Measurements from ENCODE around the gene GHDC.

DNA sequence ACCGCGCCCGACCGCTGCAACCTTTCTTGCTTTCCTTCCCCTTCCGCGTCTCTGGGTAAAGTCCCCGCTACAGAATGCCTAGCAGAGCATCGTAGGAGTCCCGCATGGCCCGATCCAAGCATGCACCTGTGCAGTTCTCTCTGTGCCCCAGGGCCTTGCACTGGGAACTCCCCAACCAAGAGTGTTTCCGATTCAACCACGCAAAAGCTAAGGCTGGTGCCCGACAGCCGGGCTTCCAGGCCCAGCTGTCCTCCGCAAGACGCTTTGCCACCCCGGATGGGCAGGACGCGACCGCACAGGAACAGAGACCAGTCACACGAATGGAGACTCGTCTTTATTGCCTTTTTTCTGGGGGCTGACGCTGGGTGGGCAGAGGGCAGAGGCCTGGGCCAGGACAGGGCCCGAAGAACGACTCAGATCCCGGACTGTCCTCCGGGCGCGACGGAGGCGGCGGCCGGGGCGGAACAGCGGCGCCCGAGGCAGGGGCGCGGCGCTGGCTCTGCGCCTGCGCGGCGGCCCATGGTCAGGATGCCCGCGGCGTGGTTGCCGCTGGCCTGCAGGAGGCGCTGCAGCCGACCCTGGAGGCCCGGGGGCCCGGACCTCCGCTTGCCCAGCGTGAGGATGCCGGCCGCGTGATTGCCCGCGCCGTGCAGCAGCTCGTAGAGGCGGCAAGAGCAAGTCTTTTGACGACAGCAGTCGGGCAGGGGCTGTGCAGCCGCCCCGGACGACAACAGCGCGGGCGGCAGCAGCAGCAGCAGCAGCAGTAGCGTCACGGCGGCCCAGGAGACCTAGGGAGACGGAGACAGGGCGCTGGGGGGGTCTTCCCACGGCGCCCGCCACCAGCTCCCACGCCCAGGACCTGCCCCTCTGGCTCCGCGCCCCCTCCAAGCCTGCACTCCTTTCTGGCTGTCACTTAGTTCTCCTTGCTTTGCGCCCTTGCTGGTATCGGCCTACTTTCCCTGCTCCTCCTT, 10.3 kb downstream of the GHDC start:
- TF ChIP-seq, protein P1, sequence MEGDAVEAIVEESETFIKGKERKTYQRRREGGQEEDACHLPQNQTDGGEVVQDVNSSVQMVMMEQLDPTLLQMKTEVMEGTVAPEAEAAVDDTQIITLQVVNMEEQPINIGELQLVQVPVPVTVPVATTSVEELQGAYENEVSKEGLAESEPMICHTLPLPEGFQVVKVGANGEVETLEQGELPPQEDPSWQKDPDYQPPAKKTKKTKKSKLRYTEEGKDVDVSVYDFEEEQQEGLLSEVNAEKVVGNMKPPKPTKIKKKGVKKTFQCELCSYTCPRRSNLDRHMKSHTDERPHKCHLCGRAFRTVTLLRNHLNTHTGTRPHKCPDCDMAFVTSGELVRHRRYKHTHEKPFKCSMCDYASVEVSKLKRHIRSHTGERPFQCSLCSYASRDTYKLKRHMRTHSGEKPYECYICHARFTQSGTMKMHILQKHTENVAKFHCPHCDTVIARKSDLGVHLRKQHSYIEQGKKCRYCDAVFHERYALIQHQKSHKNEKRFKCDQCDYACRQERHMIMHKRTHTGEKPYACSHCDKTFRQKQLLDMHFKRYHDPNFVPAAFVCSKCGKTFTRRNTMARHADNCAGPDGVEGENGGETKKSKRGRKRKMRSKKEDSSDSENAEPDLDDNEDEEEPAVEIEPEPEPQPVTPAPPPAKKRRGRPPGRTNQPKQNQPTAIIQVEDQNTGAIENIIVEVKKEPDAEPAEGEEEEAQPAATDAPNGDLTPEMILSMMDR (conservative IDR thresholded peaks at IDR 0.05; ENCODE audit: low read depth, low read length): peak; percentile 60
- TF ChIP-seq EZH2 (IDR thresholded peaks at IDR 0.05; ENCODE audit: borderline replicate concordance, low read depth, low read length, poor library complexity, severe bottlenecking): no peak
